Astrocyte (in vitro differentiated cells and primary cell): ENCODE measurements around the gene PLXNA3.

ENCODE experiments used
- CTCF ChIP-seq: IDR thresholded peaks from 2 replicates; pipeline ENCODE4 v1.5.1; 2011; ENCODE audit warnings: low read depth, mild to moderate bottlenecking, inconsistent platforms, low read length, moderate library complexity; ENCODE audit not compliant: insufficient read depth
- EZH2 ChIP-seq: IDR thresholded peaks from 2 replicates; pipeline ENCODE4 v1.6.1; 2012; ENCODE audit warnings: mild to moderate bottlenecking, low read length, inconsistent platforms; ENCODE audit not compliant: insufficient read depth

GRCh38 chrX:154411981-154412340, 46.1 kb upstream of the PLXNA3 start:
- TF ChIP-seq CTCF (no peak), EZH2 (no peak)
